ENCODE data around the gene TRIM24. TPM values are rescaled to one million over a fixed set of nuclear protein-coding genes. Genes with fewer than 3 reads are reported as not detected.
A peak's percentile ranks its signal among the peaks of the same experiment; 100 is the strongest.

The TRIM24 gene
- total and polyA plus RNA-seq, 2 of the 13 experiments (the other 11 are each of a cell fraction or from before 2014, with no cell fraction given): 100 to 106 TPM

- TF ChIP-seq ZBTB4 (CRISPR knock-in tag; IDR thresholded peaks at IDR 0.05; ENCODE audit: borderline replicate concordance) (0 out of 2 replicates have a peak, but pooled peaks have one; percentile 39), ZNF564 (CRISPR knock-in tag; IDR thresholded peaks at IDR 0.05) (no peak), SMYD3 (CRISPR knock-in tag; IDR thresholded peaks at IDR 0.05) (0 out of 2 replicates have a peak, but pooled peaks have one; percentile 33), ZNF589 (CRISPR knock-in tag; conservative IDR thresholded peaks at IDR 0.05) (no peak), NCOR1 (IDR thresholded peaks at IDR 0.05; ENCODE audit: borderline replicate concordance, low read length) (peak; percentile 53; the same call in 1 of the 2 replicates), ZNF644 (CRISPR knock-in tag; IDR thresholded peaks at IDR 0.05; ENCODE audit: low read depth) (peak; percentile 94), ZNF607 (CRISPR knock-in tag; IDR thresholded peaks at IDR 0.05; ENCODE audit: borderline replicate concordance) (no peak; the same call in 1 of the 2 replicates), EP300 (IDR thresholded peaks at IDR 0.05; ENCODE audit: low read depth in 2 of 2, low read length in 2 of 2) (peak in 1 of 2 experiments; percentile 96; a peak in 2 of 4 replicates), EP300 (CRISPR knock-in tag; IDR thresholded peaks at IDR 0.05; ENCODE audit: borderline replicate concordance) (peak; percentile 97), AKAP8 (CRISPR knock-in tag; IDR thresholded peaks at IDR 0.05) (peak; percentile 24; the same call in 1 of the 2 replicates), MAF1 (CRISPR knock-in tag; IDR thresholded peaks at IDR 0.05; ENCODE audit: borderline replicate concordance) (no peak), PHF5A (CRISPR knock-in tag; IDR thresholded peaks at IDR 0.05; ENCODE audit: low read depth, unreplicated experiment) (no peak), NCOA1 (CRISPR knock-in tag; IDR thresholded peaks at IDR 0.05) (no peak), KLF6 (CRISPR knock-in tag; IDR thresholded peaks at IDR 0.05) (peak; percentile 10; the same call in 1 of the 2 replicates), PTBP1 (IDR thresholded peaks at IDR 0.05; ENCODE audit: low read depth, low read length, poor library complexity, severe bottlenecking) (no peak), PLSCR1 (CRISPR knock-in tag; IDR thresholded peaks at IDR 0.05; ENCODE audit: borderline replicate concordance) (no peak), ZFX (CRISPR knock-in tag; IDR thresholded peaks at IDR 0.05; ENCODE audit: low read depth) (no peak), ZNF572 (CRISPR knock-in tag; IDR thresholded peaks at IDR 0.05) (no peak), RARA (CRISPR knock-in tag; IDR thresholded peaks at IDR 0.05) (peak; percentile 88), MAFK (conservative IDR thresholded peaks at IDR 0.05 in 1 of 2, IDR thresholded peaks at IDR 0.05 in 1 of 2; ENCODE audit: low read length in 2 of 2) (no peak), MYNN (CRISPR knock-in tag; IDR thresholded peaks at IDR 0.05; ENCODE audit: low read depth) (no peak), ZFP1 (CRISPR knock-in tag; IDR thresholded peaks at IDR 0.05) (peak; percentile 86; the same call in 1 of the 2 replicates)
These were observed 105.5 kb downstream of the TRIM24 start (continued) for GRCh38 chr7:138565451-138566114.
